ENCODE data around the gene SYNJ2. TPM values are rescaled to one million over a fixed set of nuclear protein-coding genes. Genes with fewer than 3 reads are reported as not detected.

Gene SYNJ2
- total and polyA plus RNA-seq, 9 donors = 3.6 to 18.7 (median 9.8) TPM

DNA sequence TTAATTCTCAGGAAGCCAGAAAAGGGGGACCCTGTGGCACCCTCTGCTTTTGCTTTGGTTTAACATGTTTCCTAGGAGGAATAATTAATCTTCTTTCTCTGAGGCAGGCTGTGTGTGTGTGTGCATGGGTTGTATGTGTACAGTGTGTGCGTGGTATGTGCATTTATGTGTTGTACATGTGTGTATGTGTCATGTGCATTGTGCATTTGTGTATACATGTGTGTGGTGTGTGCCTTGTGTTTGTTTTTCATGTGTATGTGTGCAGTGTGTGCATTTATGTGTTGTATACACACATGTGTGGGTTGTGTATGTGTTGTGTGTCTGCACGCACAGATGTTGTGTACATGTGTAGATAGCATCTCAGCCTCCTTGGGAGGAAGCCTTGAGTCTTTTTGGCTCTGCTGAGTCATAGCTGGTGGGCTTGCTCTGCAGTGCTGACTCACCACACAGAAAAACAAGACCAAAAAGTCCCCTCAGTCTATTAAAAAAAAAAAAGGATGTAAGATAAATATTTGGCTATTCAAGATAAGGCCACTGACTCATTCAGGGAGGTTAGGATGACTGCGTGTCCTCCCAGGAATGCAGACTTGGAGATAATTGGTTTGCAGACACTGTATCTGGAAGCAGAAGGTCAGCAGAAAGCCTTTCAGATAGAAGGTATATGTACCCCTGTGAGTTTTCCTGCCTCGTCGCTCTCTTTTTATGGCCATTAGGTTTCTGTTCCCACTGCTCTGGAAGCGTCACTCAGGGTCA, 58.6 kb downstream of the SYNJ2 start:
- Histone ChIP-seq H3K4me3 (no peak overlapping the region), H3K36me3 (no peaks in the 10 kb centered on the region), H3K9me3 (no peaks in the 10 kb centered on the region), H3K4me1 (ENCODE audit: insufficient read depth) (peaks cover 22% of the 10 kb centered on the region), H3K27ac (peak overlapping the region; percentile 27 to 31), H3K27me3 (no peaks in the 10 kb centered on the region)
- no peak for TF ChIP-seq EP300 (IDR thresholded peaks at IDR 0.05)
- no peak for TF ChIP-seq POLR2A (IDR thresholded peaks at IDR 0.05)
- no peak for TF ChIP-seq CTCF (IDR thresholded peaks at IDR 0.05)
- peak in 4 of 5 donors; percentile 49 to 67 (median 54) for DNase-seq
- intact Hi-C loops (cut with DNase I) = no loop called here
- 10 to 19% (median 17%) methylated on average over 6 of the region's 6 CpGs for WGBS, 3 donors

DNA sequence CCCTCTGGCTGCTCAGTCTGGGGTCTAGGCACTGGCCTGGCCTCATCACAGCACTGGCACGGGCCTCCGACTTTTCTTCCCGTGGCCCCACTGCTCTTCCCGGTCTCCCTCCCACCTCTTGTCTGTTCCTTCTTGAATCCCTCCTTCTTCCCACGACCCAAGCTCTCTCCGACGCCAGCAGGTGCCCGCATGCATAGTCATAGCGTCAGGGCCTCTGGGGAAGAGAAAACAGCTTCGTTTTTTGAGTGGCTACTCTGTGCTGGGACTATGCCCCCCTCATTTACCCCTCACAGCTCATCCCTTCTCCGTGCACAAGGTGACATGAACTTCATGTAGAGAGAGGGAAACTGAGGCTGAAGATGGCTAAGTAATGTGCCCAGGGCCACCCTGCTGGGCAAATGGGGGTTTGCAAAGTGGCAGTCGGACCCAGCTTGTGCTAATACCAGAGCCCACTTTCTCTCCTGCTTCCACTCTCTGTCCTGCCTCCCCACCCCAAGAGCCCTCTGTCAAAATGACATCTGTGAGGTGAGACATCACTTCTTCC, 59.2 kb downstream of the SYNJ2 start:
- Histone ChIP-seq H3K27me3 (no peaks in the 10 kb centered on the region), H3K36me3 (no peaks in the 10 kb centered on the region), H3K27ac (peak overlapping the region; percentile 27 to 31), H3K4me1 (ENCODE audit: insufficient read depth) (peaks cover 22% of the 10 kb centered on the region), H3K4me3 (no peak overlapping the region), H3K9me3 (no peaks in the 10 kb centered on the region)
- intact Hi-C loops (cut with DNase I) = no loop called here
- TF ChIP-seq POLR2A (IDR thresholded peaks at IDR 0.05) (no peak), CTCF (IDR thresholded peaks at IDR 0.05) (no peak), EP300 (IDR thresholded peaks at IDR 0.05) (no peak)
- peak in 1 of 5 donors; percentile 60 for DNase-seq
- 20 to 29% (median 26%) methylated on average over 12 of the region's 12 CpGs for WGBS, 3 donors

DNA sequence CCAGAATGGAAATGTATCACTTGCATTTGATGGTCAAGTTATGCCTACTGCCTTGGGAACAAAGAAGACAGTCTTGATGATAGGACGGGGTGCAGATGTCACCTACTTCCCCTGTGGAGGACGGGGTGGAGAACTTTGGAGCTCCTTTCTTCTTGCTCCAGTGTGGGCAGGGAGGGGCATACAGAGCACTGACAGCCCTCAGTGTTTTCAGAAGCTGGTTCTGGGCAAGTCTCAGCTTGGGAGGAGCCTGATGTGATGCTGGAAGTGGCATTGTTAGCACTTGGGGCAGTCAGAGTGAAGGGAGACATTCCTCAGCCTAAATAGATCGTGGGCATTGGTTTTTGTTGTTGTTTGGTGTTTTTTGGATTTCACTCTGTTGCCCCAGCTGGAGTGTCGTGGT, 59.7 kb downstream of the SYNJ2 start:
- Histone ChIP-seq H3K36me3 (no peaks in the 10 kb centered on the region), H3K4me1 (ENCODE audit: insufficient read depth) (peaks cover 22% of the 10 kb centered on the region), H3K4me3 (no peak overlapping the region), H3K9me3 (no peaks in the 10 kb centered on the region), H3K27me3 (no peaks in the 10 kb centered on the region), H3K27ac (peak overlapping the region in 1 of 2 donors; percentile 31)
- intact Hi-C loops (cut with DNase I) = no loop called here
- WGBS, 3 donors = 87 to 90% (median 88%) methylated on average over 4 of the region's 4 CpGs
- DNase-seq = no peak
- TF ChIP-seq POLR2A (IDR thresholded peaks at IDR 0.05) (no peak), CTCF (IDR thresholded peaks at IDR 0.05) (no peak), EP300 (IDR thresholded peaks at IDR 0.05) (no peak)

DNA sequence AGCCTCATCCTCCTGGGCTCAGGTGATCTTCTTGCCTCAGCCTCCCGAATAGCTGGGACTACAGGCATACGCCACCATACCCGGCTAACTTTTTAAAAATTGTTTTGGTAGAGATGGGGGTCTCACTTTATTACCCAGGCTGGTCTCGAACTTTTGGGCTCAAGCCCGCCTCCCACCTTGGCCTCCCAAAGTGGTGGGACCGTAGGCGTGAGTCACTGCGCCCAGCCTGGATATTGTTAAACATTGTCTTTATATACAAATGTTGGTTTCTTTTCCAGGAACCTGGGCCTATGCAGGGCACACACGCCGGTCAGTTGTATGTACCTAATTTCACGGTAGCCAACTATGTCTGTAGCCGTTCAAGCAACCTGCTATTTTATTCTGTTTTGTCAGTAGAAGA, 60.1 kb downstream of the SYNJ2 start:
- DNase-seq = peak in 1 of 5 donors; percentile 35
- no peak overlapping the region for H3K27ac ChIP-seq
- H3K36me3 ChIP-seq = no peaks in the 10 kb centered on the region
- peaks cover 22% of the 10 kb centered on the region for H3K4me1 ChIP-seq (ENCODE audit: insufficient read depth)
- intact Hi-C loops (cut with DNase I) = no loop called here
- WGBS, 3 donors = 94 to 96% (median 96%) methylated on average over 12 of the region's 12 CpGs
- H3K27me3 ChIP-seq = no peaks in the 10 kb centered on the region
- TF ChIP-seq EP300 (IDR thresholded peaks at IDR 0.05) (no peak), POLR2A (IDR thresholded peaks at IDR 0.05) (no peak), CTCF (IDR thresholded peaks at IDR 0.05) (no peak)
- H3K9me3 ChIP-seq = no peaks in the 10 kb centered on the region
- H3K4me3 ChIP-seq = no peak overlapping the region
